Ureter (tissue), 1 donor: ENCODE data around the gene ARHGEF19. TPM values are rescaled to one million over a fixed set of nuclear protein-coding genes. Genes with fewer than 3 reads are reported as not detected.
A peak's percentile ranks its signal among the peaks of the same experiment; 100 is the strongest.

Experiments
- DNase-seq: peaks from one replicate; pipeline ENCODE4 v3.0.0-alpha.2; 2020; ENCODE audit warnings: low spot score
- total RNA-seq: library from RNA; stranded (reverse); gene quantifications from one replicate; pipeline ENCODE4 v1.2.4, GENCODE V29; 2023
- donor health status: DM: yes; HTN: yes; CAD: no.

ARHGEF19 gene
- total RNA-seq, 1 donor from 2014 or later, result 24.8 TPM

GRCh38 chr1:16244650-16245285 lies 32.3 kb upstream of the ARHGEF19 start:
- no peak for DNase-seq

- peak; percentile 87 for DNase-seq
These were observed 31.6 kb upstream of the ARHGEF19 start for GRCh38 chr1:16243936-16244649.

GRCh38 chr1:16243215-16243610 lies 30.8 kb upstream of the ARHGEF19 start:
- DNase-seq, result no peak

GRCh38 chr1:16242556-16243214 lies 30.2 kb upstream of the ARHGEF19 start:
- no peak for DNase-seq

GRCh38 chr1:16241221-16241708 lies 28.8 kb upstream of the ARHGEF19 start:
- DNase-seq, result no peak

- no peak for DNase-seq
These were observed 27.6 kb upstream of the ARHGEF19 start for GRCh38 chr1:16239972-16240491.

- no peak for DNase-seq
These were observed 24.9 kb upstream of the ARHGEF19 start for GRCh38 chr1:16237343-16237830.

GRCh38 chr1:16236511-16237342 lies 24.3 kb upstream of the ARHGEF19 start, which contains the start of gene CPLANE2:
CPLANE2 (minus strand) TSS chr1:16237183; CDS start chr1:16236742, 441 bp downstream.
- DNase-seq, result peak; percentile 96

GRCh38 chr1:16235944-16236510 lies 23.6 kb upstream of the ARHGEF19 start:
- DNase-seq, result no peak

GRCh38 chr1:16235347-16235746 lies 22.9 kb upstream of the ARHGEF19 start:
- DNase-seq, result no peak

GRCh38 chr1:16233431-16233830 lies 21.0 kb upstream of the ARHGEF19 start:
- DNase-seq, result no peak

GRCh38 chr1:16232316-16232710 lies 19.9 kb upstream of the ARHGEF19 start:
- no peak for DNase-seq

GRCh38 chr1:16231331-16232315 lies 19.2 kb upstream of the ARHGEF19 start:
- DNase-seq, result no peak

- DNase-seq, result no peak
These were observed 18.3 kb upstream of the ARHGEF19 start for GRCh38 chr1:16230744-16231143.

- DNase-seq, result no peak
These were observed 17.7 kb upstream of the ARHGEF19 start for GRCh38 chr1:16229976-16230740.

GRCh38 chr1:16226490-16227179 lies 14.2 kb upstream of the ARHGEF19 start:
- DNase-seq, result no peak

GRCh38 chr1:16226129-16226489 lies 13.7 kb upstream of the ARHGEF19 start:
- DNase-seq, result no peak

GRCh38 chr1:16224472-16224871 lies 12.0 kb upstream of the ARHGEF19 start:
- no peak for DNase-seq
